ENCODE data around the gene PIK3R6.

DNA sequence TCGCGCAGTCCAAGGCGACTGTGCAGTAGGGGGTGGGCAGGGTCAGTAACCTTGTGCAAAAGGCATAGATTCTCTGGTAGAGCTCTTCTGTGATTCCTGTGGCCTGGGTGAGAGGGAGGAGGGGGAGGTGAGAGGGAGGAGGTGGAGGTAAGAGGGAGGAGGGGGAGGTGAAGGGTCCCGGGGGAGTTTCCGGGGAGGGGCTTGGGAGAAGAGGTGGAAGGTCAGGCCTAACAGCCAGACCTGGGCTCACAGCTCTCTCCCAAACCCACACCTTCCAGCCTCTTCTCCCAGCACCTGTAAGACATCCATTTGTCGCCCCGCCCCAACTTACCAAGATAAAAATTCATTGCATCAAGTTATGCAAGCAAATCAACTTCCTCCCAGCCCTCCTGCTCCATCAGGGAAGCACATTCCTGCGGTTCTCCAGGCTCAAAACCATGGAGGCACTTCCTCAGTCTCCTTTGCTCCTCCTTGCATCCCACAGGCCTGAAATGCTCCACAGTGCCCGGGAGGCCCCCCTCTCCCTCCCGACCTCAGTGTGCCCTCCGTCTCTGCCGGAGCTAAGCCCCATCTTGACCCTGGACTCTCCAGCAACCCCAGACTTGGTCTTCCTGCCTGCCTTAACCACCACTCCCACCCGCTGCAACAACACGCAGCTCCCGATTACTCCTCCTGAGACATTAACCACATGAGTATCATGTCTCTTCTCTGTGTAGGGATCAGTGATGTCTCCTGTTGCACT, 30.5 kb downstream of the PIK3R6 start:
- TF ChIP-seq, protein P1, sequence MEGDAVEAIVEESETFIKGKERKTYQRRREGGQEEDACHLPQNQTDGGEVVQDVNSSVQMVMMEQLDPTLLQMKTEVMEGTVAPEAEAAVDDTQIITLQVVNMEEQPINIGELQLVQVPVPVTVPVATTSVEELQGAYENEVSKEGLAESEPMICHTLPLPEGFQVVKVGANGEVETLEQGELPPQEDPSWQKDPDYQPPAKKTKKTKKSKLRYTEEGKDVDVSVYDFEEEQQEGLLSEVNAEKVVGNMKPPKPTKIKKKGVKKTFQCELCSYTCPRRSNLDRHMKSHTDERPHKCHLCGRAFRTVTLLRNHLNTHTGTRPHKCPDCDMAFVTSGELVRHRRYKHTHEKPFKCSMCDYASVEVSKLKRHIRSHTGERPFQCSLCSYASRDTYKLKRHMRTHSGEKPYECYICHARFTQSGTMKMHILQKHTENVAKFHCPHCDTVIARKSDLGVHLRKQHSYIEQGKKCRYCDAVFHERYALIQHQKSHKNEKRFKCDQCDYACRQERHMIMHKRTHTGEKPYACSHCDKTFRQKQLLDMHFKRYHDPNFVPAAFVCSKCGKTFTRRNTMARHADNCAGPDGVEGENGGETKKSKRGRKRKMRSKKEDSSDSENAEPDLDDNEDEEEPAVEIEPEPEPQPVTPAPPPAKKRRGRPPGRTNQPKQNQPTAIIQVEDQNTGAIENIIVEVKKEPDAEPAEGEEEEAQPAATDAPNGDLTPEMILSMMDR (IDR thresholded peaks at IDR 0.05): no peak
- TF ChIP-seq JUND (IDR thresholded peaks at IDR 0.05) (no peak), FOXM1 (IDR thresholded peaks at IDR 0.05; ENCODE audit: low read depth) (no peak), MXI1 (IDR thresholded peaks at IDR 0.05; ENCODE audit: low read depth, low read length) (no peak)
